Right renal pelvis (tissue), 4 donors: ENCODE results near the gene CIB1. TPM values are rescaled to one million over a fixed set of nuclear protein-coding genes. Genes with fewer than 3 reads are reported as not detected.

ENCODE experiments used
- DNase-seq, 4 donors: peaks; one replicate each; pipeline ENCODE4 v3.0.0-alpha.2; 2013; ENCODE audit warnings: low read depth in 4 of 4, low spot score in 3 of 4, missing footprints in 1 of 4
- polyA plus RNA-seq, 4 donors: library from polyadenylated mRNA; unstranded; fragments of 120-200 nt; gene quantifications; one replicate each; pipeline ENCODE4 v1.2.1, GENCODE V29; 2013; ENCODE audit not compliant: insufficient read length in 4 of 4

Gene CIB1
- polyA plus RNA-seq, 4 donors, result 49.9 to 63.9 (median 56.0) TPM

GRCh38 chr15:90219421-90220141, 14.2 kb downstream of the CIB1 start:
- no peak for DNase-seq

- DNase-seq, result no peak
Measured at GRCh38 chr15:90217671-90218394, 15.9 kb downstream of the CIB1 start.

GRCh38 chr15:90214553-90215196, 19.1 kb downstream of the CIB1 start:
- DNase-seq, result no peak

- no peak for DNase-seq
Measured at GRCh38 chr15:90213818-90214204, 19.9 kb downstream of the CIB1 start.

- DNase-seq, result no peak
Measured at GRCh38 chr15:90213122-90213817, 20.5 kb downstream of the CIB1 start.

GRCh38 chr15:90212221-90213098, 21.3 kb downstream of the CIB1 start:
- DNase-seq, result no peak

- DNase-seq, result no peak
Measured at GRCh38 chr15:90211440-90212143, 22.1 kb downstream of the CIB1 start.

GRCh38 chr15:90211009-90211408, 22.7 kb downstream of the CIB1 start:
- DNase-seq, result no peak

GRCh38 chr15:90210593-90210992, 23.1 kb downstream of the CIB1 start:
- no peak for DNase-seq

GRCh38 chr15:90209591-90209990, 24.1 kb downstream of the CIB1 start:
- no peak for DNase-seq

GRCh38 chr15:90208356-90208755, 25.4 kb downstream of the CIB1 start:
- DNase-seq, result no peak

GRCh38 chr15:90207252-90207651, 26.5 kb downstream of the CIB1 start:
- DNase-seq, result no peak

- no peak for DNase-seq
Measured at GRCh38 chr15:90205886-90206285, 27.9 kb downstream of the CIB1 start.

GRCh38 chr15:90205050-90205848, 28.5 kb downstream of the CIB1 start:
- DNase-seq, result no peak

- DNase-seq, result no peak
Measured at GRCh38 chr15:90203922-90204321, 29.8 kb downstream of the CIB1 start.

GRCh38 chr15:90203473-90203872, 30.3 kb downstream of the CIB1 start:
- no peak for DNase-seq

GRCh38 chr15:90202929-90203328, 30.8 kb downstream of the CIB1 start:
- DNase-seq, result no peak

- no peak for DNase-seq
Measured at GRCh38 chr15:90201944-90202375, 31.8 kb downstream of the CIB1 start.
